ENCODE measurements around the gene USP53. TPM values are rescaled to one million over a fixed set of nuclear protein-coding genes. Genes with fewer than 3 reads are reported as not detected.

USP53 gene
- total and polyA plus RNA-seq, 2 of the 13 experiments (the other 11 are each of a cell fraction or from before 2014, with no cell fraction given) = 5.3 to 8.1 TPM

- no peak for TF ChIP-seq ZXDC (CRISPR knock-in tag; IDR thresholded peaks at IDR 0.05)
- TF ChIP-seq SPEN (CRISPR knock-in tag; IDR thresholded peaks at IDR 0.05; ENCODE audit: low read depth) = no peak; the same call in 1 of the 2 replicates
- TF ChIP-seq ZNF343 (CRISPR knock-in tag; IDR thresholded peaks at IDR 0.05) = no peak
- TF ChIP-seq RFXANK (CRISPR knock-in tag; IDR thresholded peaks at IDR 0.05) = no peak
- TF ChIP-seq ZNF317 (CRISPR knock-in tag; IDR thresholded peaks at IDR 0.05) = no peak
- TF ChIP-seq EED (CRISPR knock-in tag; IDR thresholded peaks at IDR 0.05) = no peak
- no peak for TF ChIP-seq SMC3 (IDR thresholded peaks at IDR 0.05; ENCODE audit: low read length)
- no peak for TF ChIP-seq ARID2 (CRISPR knock-in tag; IDR thresholded peaks at IDR 0.05; ENCODE audit: borderline replicate concordance)
- no peak for TF ChIP-seq ZNF460 (CRISPR knock-in tag; IDR thresholded peaks at IDR 0.05; ENCODE audit: borderline replicate concordance)
- no peak for TF ChIP-seq ZNF263 (CRISPR knock-in tag; IDR thresholded peaks at IDR 0.05)
- 0 out of 2 replicates have a peak, but pooled peaks have one; percentile 67 for TF ChIP-seq ZNF441 (CRISPR knock-in tag; IDR thresholded peaks at IDR 0.05; ENCODE audit: borderline replicate concordance)
- no peak for TF ChIP-seq ZSCAN30 (CRISPR knock-in tag; IDR thresholded peaks at IDR 0.05)
- TF ChIP-seq ZNF205 (CRISPR knock-in tag; IDR thresholded peaks at IDR 0.05) = no peak
- TF ChIP-seq ZNF543 (CRISPR knock-in tag; IDR thresholded peaks at IDR 0.05) = no peak
- TF ChIP-seq U2AF2 (IDR thresholded peaks at IDR 0.05; ENCODE audit: low read depth, low read length) = no peak
- no peak for TF ChIP-seq SMAD1 (CRISPR knock-in tag; IDR thresholded peaks at IDR 0.05; ENCODE audit: borderline replicate concordance, low read depth)
- TF ChIP-seq TOPORS (CRISPR knock-in tag; IDR thresholded peaks at IDR 0.05) = no peak
- peak; percentile 59 for TF ChIP-seq FOXA3 (CRISPR knock-in tag; IDR thresholded peaks at IDR 0.05)
- TF ChIP-seq JUND (CRISPR knock-in tag; IDR thresholded peaks at IDR 0.05) = no peak
- no peak for TF ChIP-seq CEBPB (IDR thresholded peaks at IDR 0.05; ENCODE audit: borderline replicate concordance, low read depth, low read length)
- no peak for TF ChIP-seq ZFYVE20 (CRISPR knock-in tag; IDR thresholded peaks at IDR 0.05; ENCODE audit: borderline replicate concordance, low read depth)
- no peak for TF ChIP-seq ZFP36L2 (CRISPR knock-in tag; IDR thresholded peaks at IDR 0.05)
- no peak for TF ChIP-seq FIP1L1 (IDR thresholded peaks at IDR 0.05; ENCODE audit: borderline replicate concordance, insufficient read depth, low read depth, low read length)
- TF ChIP-seq ZNF430 (CRISPR knock-in tag; IDR thresholded peaks at IDR 0.05) = peak; percentile 79; the same call in 1 of the 2 replicates
- TF ChIP-seq NKX3-1 (CRISPR knock-in tag; IDR thresholded peaks at IDR 0.05) = no peak
- 0 out of 2 replicates have a peak, but pooled peaks have one; percentile 0 for TF ChIP-seq SMYD3 (CRISPR knock-in tag; IDR thresholded peaks at IDR 0.05)
- no peak for TF ChIP-seq LCORL (IDR thresholded peaks at IDR 0.05)
- TF ChIP-seq LCORL (CRISPR knock-in tag; IDR thresholded peaks at IDR 0.05) = no peak
- TF ChIP-seq IRF2 (CRISPR knock-in tag; IDR thresholded peaks at IDR 0.05) = peak; percentile 19; the same call in 1 of the 2 replicates
- no peak for TF ChIP-seq ZNF616 (CRISPR knock-in tag; IDR thresholded peaks at IDR 0.05; ENCODE audit: low read depth)
- TF ChIP-seq YY1 (IDR thresholded peaks at IDR 0.05; ENCODE audit: insufficient read depth, insufficient replicate concordance, low read depth, low read length) = no peak
- no peak for TF ChIP-seq FOXA1 (IDR thresholded peaks at IDR 0.05)
- TF ChIP-seq FOXA1 (CRISPR knock-in tag; IDR thresholded peaks at IDR 0.05) = no peak
These were observed 89.7 kb downstream of the USP53 start (continued) for GRCh38 chr4:119302073-119302832.
